Measurements from ENCODE around the gene FIP1L1. TPM values are rescaled to one million over a fixed set of nuclear protein-coding genes. Genes with fewer than 3 reads are reported as not detected.

The FIP1L1 gene
- total and polyA plus RNA-seq, 2 of the 13 experiments (the other 11 are each of a cell fraction or from before 2014, with no cell fraction given), result 14.9 to 69.4 TPM

GRCh38 chr4:53377319-53378170 lies at the start of gene FIP1L1 (continued):
- TF ChIP-seq ELK4 (CRISPR knock-in tag; IDR thresholded peaks at IDR 0.05; ENCODE audit: borderline replicate concordance) (no peak), WIZ (CRISPR knock-in tag; IDR thresholded peaks at IDR 0.05) (peak; percentile 39; the same call in 1 of the 2 replicates), POGZ (CRISPR knock-in tag; IDR thresholded peaks at IDR 0.05) (peak; percentile 85), ZBTB21 (CRISPR knock-in tag; IDR thresholded peaks at IDR 0.05) (0 out of 2 replicates have a peak, but pooled peaks have one; percentile 13), ZIK1 (CRISPR knock-in tag; IDR thresholded peaks at IDR 0.05; ENCODE audit: borderline replicate concordance, low read depth) (no peak), ZNF891 (CRISPR knock-in tag; IDR thresholded peaks at IDR 0.05) (peak; percentile 89), GABPB1 (CRISPR knock-in tag; IDR thresholded peaks at IDR 0.05) (peak; percentile 82), SAFB2 (CRISPR knock-in tag; IDR thresholded peaks at IDR 0.05; ENCODE audit: borderline replicate concordance, low read depth) (peak; percentile 67; the same call in 1 of the 2 replicates), NR3C1 (CRISPR knock-in tag; IDR thresholded peaks at IDR 0.05) (no peak), IKZF4 (CRISPR knock-in tag; IDR thresholded peaks at IDR 0.05; ENCODE audit: borderline replicate concordance, low read depth, not compliant biosample characterization) (no peak), TFDP2 (CRISPR knock-in tag; IDR thresholded peaks at IDR 0.05) (peak; percentile 83), ZNF773 (CRISPR knock-in tag; IDR thresholded peaks at IDR 0.05; ENCODE audit: borderline replicate concordance) (no peak), ZMAT5 (CRISPR knock-in tag; IDR thresholded peaks at IDR 0.05; ENCODE audit: borderline replicate concordance, low read depth) (no peak), CTCF (CRISPR knock-in tag; IDR thresholded peaks at IDR 0.05) (0 out of 2 replicates have a peak, but pooled peaks have one; percentile 6), ZSCAN12 (CRISPR knock-in tag; IDR thresholded peaks at IDR 0.05) (no peak), ZHX2 (IDR thresholded peaks at IDR 0.05; ENCODE audit: low read depth) (no peak), ZHX2 (CRISPR knock-in tag; IDR thresholded peaks at IDR 0.05; ENCODE audit: borderline replicate concordance) (no peak), MYNN (CRISPR knock-in tag; IDR thresholded peaks at IDR 0.05; ENCODE audit: low read depth) (no peak; the same call in 1 of the 2 replicates)
